IPS-18a (cell line): ENCODE measurements around the gene USP48.

ENCODE experiments used
- H3K27ac ChIP-seq: one replicate; pipeline ENCODE4 v1.5.1; 2013; ENCODE audit warnings: low read length
- H3K27me3 ChIP-seq: one replicate; pipeline ENCODE4 v1.6.1; 2013; ENCODE audit warnings: mild to moderate bottlenecking, low read length; ENCODE audit not compliant: control insufficient read depth, insufficient read depth
- H3K36me3 ChIP-seq: one replicate; pipeline ENCODE4 v1.6.1; 2013; ENCODE audit warnings: low read depth, low read length; ENCODE audit not compliant: control insufficient read depth
- H3K4me1 ChIP-seq: one replicate; pipeline ENCODE4 v1.6.1; 2013; ENCODE audit warnings: low read depth, low read length; ENCODE audit not compliant: control insufficient read depth
- H3K4me3 ChIP-seq: one replicate; pipeline ENCODE4 v1.5.1; 2013; ENCODE audit warnings: low read length
- H3K9ac ChIP-seq: one replicate; pipeline ENCODE4 v1.6.1; 2013; ENCODE audit warnings: mild to moderate bottlenecking, low read length, moderate library complexity
- H3K9me3 ChIP-seq: one replicate; pipeline ENCODE4 v1.6.1; 2013; ENCODE audit warnings: low read depth, low read length; ENCODE audit not compliant: control insufficient read depth

The USP48 gene

GRCh38 chr1:21662426-21663247 lies 120.3 kb downstream of the USP48 start:
- no peaks in the 10 kb centered on the region for H3K9me3 ChIP-seq
- peaks cover 24% of the 10 kb centered on the region for H3K27me3 ChIP-seq
- no peak overlapping the region for H3K27ac ChIP-seq
- H3K4me3 ChIP-seq: no peak overlapping the region
- H3K4me1 ChIP-seq: no peaks in the 10 kb centered on the region
- H3K9ac ChIP-seq: no peak overlapping the region
- no peaks in the 10 kb centered on the region for H3K36me3 ChIP-seq

- Histone ChIP-seq H3K4me3 (no peak overlapping the region), H3K36me3 (no peaks in the 10 kb centered on the region), H3K4me1 (no peaks in the 10 kb centered on the region), H3K27me3 (peaks cover 20% of the 10 kb centered on the region), H3K27ac (no peak overlapping the region), H3K9ac (no peak overlapping the region), H3K9me3 (no peaks in the 10 kb centered on the region)
These were observed 121.1 kb downstream of the USP48 start for GRCh38 chr1:21661886-21662285.

- H3K4me3 ChIP-seq: no peak overlapping the region
- peaks cover 20% of the 10 kb centered on the region for H3K27me3 ChIP-seq
- H3K27ac ChIP-seq: no peak overlapping the region
- no peaks in the 10 kb centered on the region for H3K4me1 ChIP-seq
- H3K36me3 ChIP-seq: no peaks in the 10 kb centered on the region
- H3K9me3 ChIP-seq: no peaks in the 10 kb centered on the region
- H3K9ac ChIP-seq: no peak overlapping the region
These were observed 123.0 kb downstream of the USP48 start for GRCh38 chr1:21659924-21660326.

GRCh38 chr1:21659099-21659923 lies 123.6 kb downstream of the USP48 start:
- H3K9ac ChIP-seq: no peak overlapping the region
- H3K9me3 ChIP-seq: no peaks in the 10 kb centered on the region
- peaks cover 20% of the 10 kb centered on the region for H3K27me3 ChIP-seq
- peak overlapping the region; percentile 55 for H3K4me3 ChIP-seq
- H3K4me1 ChIP-seq: no peaks in the 10 kb centered on the region
- H3K27ac ChIP-seq: no peak overlapping the region
- no peaks in the 10 kb centered on the region for H3K36me3 ChIP-seq

- Histone ChIP-seq H3K9ac (no peak overlapping the region), H3K9me3 (no peaks in the 10 kb centered on the region), H3K36me3 (no peaks in the 10 kb centered on the region), H3K4me3 (no peak overlapping the region), H3K27me3 (peaks cover 24% of the 10 kb centered on the region), H3K27ac (no peak overlapping the region), H3K4me1 (no peaks in the 10 kb centered on the region)
These were observed 125.3 kb downstream of the USP48 start for GRCh38 chr1:21657456-21658190.

- peaks cover 7% of the 10 kb centered on the region for H3K4me1 ChIP-seq
- no peak overlapping the region for H3K4me3 ChIP-seq
- no peaks in the 10 kb centered on the region for H3K36me3 ChIP-seq
- H3K9ac ChIP-seq: no peak overlapping the region
- H3K27ac ChIP-seq: no peak overlapping the region
- H3K9me3 ChIP-seq: no peaks in the 10 kb centered on the region
- peaks cover 29% of the 10 kb centered on the region for H3K27me3 ChIP-seq
These were observed 127.2 kb downstream of the USP48 start for GRCh38 chr1:21655748-21656147.

- no peak overlapping the region for H3K9ac ChIP-seq
- no peaks in the 10 kb centered on the region for H3K9me3 ChIP-seq
- H3K27ac ChIP-seq: no peak overlapping the region
- H3K4me3 ChIP-seq: no peak overlapping the region
- peaks cover 7% of the 10 kb centered on the region for H3K4me1 ChIP-seq
- H3K36me3 ChIP-seq: no peaks in the 10 kb centered on the region
- H3K27me3 ChIP-seq: peaks cover 25% of the 10 kb centered on the region
These were observed 127.7 kb downstream of the USP48 start for GRCh38 chr1:21655259-21655658.

GRCh38 chr1:21654209-21654608 lies 128.7 kb downstream of the USP48 start:
- Histone ChIP-seq H3K27ac (no peak overlapping the region), H3K9ac (no peak overlapping the region), H3K4me1 (peaks cover 7% of the 10 kb centered on the region), H3K36me3 (no peaks in the 10 kb centered on the region), H3K4me3 (no peak overlapping the region), H3K9me3 (no peaks in the 10 kb centered on the region), H3K27me3 (peaks cover 16% of the 10 kb centered on the region)

- no peaks in the 10 kb centered on the region for H3K9me3 ChIP-seq
These were observed 129.2 kb downstream of the USP48 start for GRCh38 chr1:21653744-21654100.

GRCh38 chr1:21652937-21653743 lies 129.8 kb downstream of the USP48 start:
- H3K27ac ChIP-seq: no peak overlapping the region
- H3K9ac ChIP-seq: no peak overlapping the region
- H3K4me3 ChIP-seq: no peak overlapping the region
- no peaks in the 10 kb centered on the region for H3K36me3 ChIP-seq
- peaks cover 7% of the 10 kb centered on the region for H3K4me1 ChIP-seq
- H3K9me3 ChIP-seq: no peaks in the 10 kb centered on the region
- H3K27me3 ChIP-seq: peaks cover 16% of the 10 kb centered on the region

More at GRCh38 chr1:21653744-21654100, 129.2 kb downstream of the USP48 start:
- Histone ChIP-seq H3K9ac (no peak overlapping the region), H3K27me3 (peaks cover 16% of the 10 kb centered on the region), H3K4me3 (no peak overlapping the region), H3K27ac (no peak overlapping the region), H3K36me3 (no peaks in the 10 kb centered on the region), H3K4me1 (peaks cover 7% of the 10 kb centered on the region)
